Choroid plexus epithelial cell (primary cell): ENCODE results near the gene PSMB10.

Experiments
- DNase-seq: peaks from one replicate; pipeline ENCODE4 v3.0.0-alpha.2; 2010; ENCODE audit warnings: low read depth
- H3K4me3 ChIP-seq: 2 replicates; pipeline ENCODE4 v1.5.1; 2011; ENCODE audit warnings: low read depth, mild to moderate bottlenecking, control low read depth, low read length, moderate library complexity
- CTCF ChIP-seq: conservative IDR thresholded peaks from 2 replicates; pipeline ENCODE4 v1.5.1; 2011; ENCODE audit warnings: low read depth, mild to moderate bottlenecking, control low read depth, inconsistent platforms, low read length, moderate library complexity

The PSMB10 gene

DNA sequence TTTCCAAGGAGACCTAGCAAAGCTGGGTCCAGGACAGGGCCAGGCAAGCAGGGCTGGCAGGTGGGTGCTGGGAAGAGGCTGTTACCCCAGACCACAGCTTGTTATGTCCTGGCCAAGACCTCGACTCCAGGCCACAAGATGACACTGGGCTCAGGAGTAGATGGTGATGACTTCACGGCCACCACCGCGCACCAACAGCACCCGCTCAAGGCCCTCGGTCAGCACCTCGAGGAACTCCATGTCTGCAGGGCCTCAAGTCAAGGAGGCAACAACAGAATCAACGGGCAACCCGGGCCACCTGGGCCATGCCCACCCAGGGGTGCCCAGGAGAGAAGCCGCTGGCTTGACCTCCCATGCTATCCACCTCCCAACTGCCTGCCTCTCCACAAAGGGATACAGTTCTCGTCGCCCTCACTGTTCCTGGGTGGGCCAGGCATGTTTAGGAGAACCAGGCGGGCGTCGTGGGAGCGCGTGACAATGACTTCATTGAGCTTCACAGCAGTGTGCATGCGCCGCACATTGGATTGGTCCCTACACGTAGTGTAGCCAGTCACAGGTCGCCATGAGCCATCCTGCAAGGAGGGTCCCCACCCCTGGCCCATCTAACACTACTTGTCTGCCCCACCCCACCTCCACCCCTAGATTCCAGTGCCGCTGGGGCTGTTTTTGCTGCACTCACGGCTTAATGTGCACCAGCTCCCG, 8.2 kb upstream of the PSMB10 start:
- no peak for TF ChIP-seq CTCF
- no peak overlapping the region for H3K4me3 ChIP-seq
- no peak for DNase-seq

DNA sequence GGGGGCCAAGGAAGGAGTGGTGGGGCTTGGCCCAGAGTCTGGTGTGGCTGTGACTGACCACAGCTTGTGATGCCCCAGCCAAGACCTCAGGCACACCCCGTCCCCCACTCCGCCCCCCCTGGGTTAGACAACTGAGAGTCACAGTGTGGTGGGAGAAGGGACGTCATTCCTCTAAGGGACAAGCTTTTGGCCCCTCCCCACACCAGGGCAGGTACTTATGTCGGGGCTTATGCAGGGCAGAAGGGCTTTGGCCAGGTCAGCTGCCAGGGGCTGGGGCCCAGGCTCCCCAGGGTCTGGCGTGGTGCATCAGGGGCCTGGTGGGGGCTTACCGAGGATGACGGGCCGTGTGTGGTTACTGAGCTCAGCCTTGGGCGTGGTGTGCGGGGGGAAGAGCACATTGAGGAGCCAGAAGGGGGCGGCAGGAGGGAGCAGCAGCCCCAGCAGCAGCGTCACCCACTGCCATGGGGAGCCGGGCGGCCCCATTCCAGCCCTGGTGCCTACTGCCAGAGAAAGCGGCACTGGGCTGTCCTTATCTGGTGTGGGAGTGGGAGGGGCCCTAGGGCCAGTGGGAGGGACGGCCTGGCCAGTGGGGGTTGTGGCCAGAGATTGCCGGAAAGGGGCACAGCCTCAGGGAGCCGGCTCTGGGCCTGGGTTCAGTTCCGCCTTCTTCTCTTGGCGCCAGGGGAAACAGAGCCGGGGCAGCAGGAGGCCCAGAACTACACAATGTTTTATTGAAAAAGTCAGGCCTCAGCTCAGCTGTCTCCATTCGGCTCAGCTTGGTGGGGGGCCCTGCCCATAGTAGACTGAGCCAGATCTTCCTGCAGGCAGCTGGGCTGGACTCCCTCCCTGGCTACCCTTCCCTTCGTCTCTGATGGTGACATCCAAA, 7.2 kb upstream of the PSMB10 start, which contains the start of gene LCAT:
TSS of gene LCAT (minus strand) at position 502 of the 886 bp plus-strand sequence. CDS start at position 483, 19 bp downstream.
- peak; percentile 59 for DNase-seq
- TF ChIP-seq CTCF, result peak; percentile 14
- H3K4me3 ChIP-seq, result no peak within 1 kb of the TSS

DNA sequence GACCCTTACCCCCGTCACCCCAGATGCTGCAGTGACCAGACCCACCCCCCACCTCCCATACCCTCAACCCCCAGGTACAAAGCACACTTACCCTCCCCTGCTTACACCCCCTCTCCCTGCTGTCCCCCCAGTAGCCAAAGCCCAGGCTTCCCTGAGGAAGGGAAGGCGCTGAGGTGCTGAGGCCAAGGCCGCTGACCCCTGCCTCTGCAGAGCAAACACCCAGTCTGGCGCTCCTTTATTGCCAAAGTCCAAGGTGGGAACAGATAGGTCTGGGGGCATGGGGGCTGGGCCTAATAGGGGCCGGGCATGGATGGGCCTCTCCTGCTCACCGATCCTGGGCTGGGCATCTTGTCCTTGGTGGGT, 6.6 kb upstream of the PSMB10 start:
- no peak for DNase-seq
- H3K4me3 ChIP-seq, result no peak overlapping the region
- TF ChIP-seq CTCF, result no peak

GRCh38 chr16:67942510-67943255, 6.0 kb upstream of the PSMB10 start:
- TF ChIP-seq CTCF, result no peak
- DNase-seq, result no peak
- no peak overlapping the region for H3K4me3 ChIP-seq

DNA sequence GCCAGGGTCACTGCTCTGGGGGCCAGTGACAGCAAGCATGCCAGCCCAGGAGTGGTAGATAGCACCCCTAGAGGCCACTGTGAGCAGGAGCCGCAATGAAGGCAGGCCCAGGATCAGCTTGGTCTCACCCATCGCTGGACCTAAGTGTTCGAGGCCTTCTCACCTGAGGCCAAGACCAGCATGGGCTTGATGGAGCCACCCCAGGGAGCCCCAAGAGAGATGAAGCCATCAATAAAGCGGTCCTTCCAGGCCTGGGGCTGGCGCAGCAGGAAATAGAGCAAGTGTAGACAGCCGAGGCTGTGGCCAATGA, 5.5 kb upstream of the PSMB10 start:
- DNase-seq, result peak; percentile 54
- TF ChIP-seq CTCF, result peak; percentile 77
- no peak overlapping the region for H3K4me3 ChIP-seq

GRCh38 chr16:67941469-67942199, 5.0 kb upstream of the PSMB10 start:
- no peak for TF ChIP-seq CTCF
- H3K4me3 ChIP-seq, result no peak overlapping the region

More at GRCh38 chr16:67941469-67942199, 5.0 kb upstream of the PSMB10 start:
- DNase-seq, result no peak
